Hepatocyte (in vitro differentiated cells): ENCODE data around the gene ABCG2. TPM values are rescaled to one million over a fixed set of nuclear protein-coding genes. Genes with fewer than 3 reads are reported as not detected.

Experiments
- DNase-seq: peaks from one replicate; pipeline ENCODE4 v3.0.0-alpha.2; 2016; ENCODE audit warnings: low spot score
- H2AFZ ChIP-seq: fragments of 200-600 bp; sonication (generic); 2 replicates; pipeline ENCODE4 v1.6.0; 2016; ENCODE audit warnings: antibody characterized with exemption, mild to moderate bottlenecking
- H3K27ac ChIP-seq: fragments of 200-600 bp; sonication (generic); 2 replicates; pipeline ENCODE4 v1.5.1; 2016; ENCODE audit warnings: mild to moderate bottlenecking
- H3K27me3 ChIP-seq: fragments of 200-600 bp; sonication (generic); 2 replicates; pipeline ENCODE4 v1.6.1; 2016
- H3K36me3 ChIP-seq: fragments of 200-600 bp; sonication (generic); replicated peaks from 2 replicates; pipeline ENCODE4 v1.5.1; 2016; ENCODE audit warnings: low read depth; ENCODE audit not compliant: insufficient read depth
- H3K4me1 ChIP-seq: fragments of 200-600 bp; sonication (generic); 2 replicates; pipeline ENCODE4 v1.5.1; 2016; ENCODE audit warnings: mild to moderate bottlenecking, moderate library complexity; ENCODE audit not compliant: insufficient read depth
- H3K4me2 ChIP-seq: fragments of 200-600 bp; sonication (generic); 2 replicates; pipeline ENCODE4 v1.6.0; 2016
- H3K4me3 ChIP-seq: fragments of 200-600 bp; sonication (generic); 2 replicates; pipeline ENCODE4 v1.5.1; 2016; ENCODE audit warnings: mild to moderate bottlenecking
- H3K79me2 ChIP-seq: fragments of 200-600 bp; sonication (generic); 2 replicates; pipeline ENCODE4 v1.6.0; 2017; ENCODE audit warnings: mild to moderate bottlenecking
- H3K9me2 ChIP-seq: fragments of 200-600 bp; sonication (generic); replicated peaks from 2 replicates; pipeline ENCODE4 v1.6.0; 2017; ENCODE audit warnings: mild to moderate bottlenecking; ENCODE audit not compliant: insufficient read depth
- H3K9me3 ChIP-seq: fragments of 200-600 bp; sonication (generic); 2 replicates; pipeline ENCODE4 v1.5.1; 2016; ENCODE audit warnings: low read depth, mild to moderate bottlenecking
- H4K20me1 ChIP-seq: fragments of 200-600 bp; sonication (generic); 2 replicates; pipeline ENCODE4 v1.6.0; 2016; ENCODE audit warnings: mild to moderate bottlenecking; ENCODE audit not compliant: insufficient read depth, poor library complexity, severe bottlenecking
- EZH2 ChIP-seq: fragments of 200-600 bp; sonication (generic); IDR thresholded peaks from 2 replicates; pipeline ENCODE4 v1.6.1; 2016; ENCODE audit warnings: antibody characterized with exemption, mild to moderate bottlenecking, borderline replicate concordance
- EZH2phosphoT487 ChIP-seq: fragments of 200-600 bp; sonication (generic); IDR thresholded peaks from one replicate; pipeline ENCODE4 v1.6.1; 2018; ENCODE audit warnings: antibody characterized with exemption, mild to moderate bottlenecking, low read depth, moderate library complexity; ENCODE audit not compliant: unreplicated experiment, severe bottlenecking
- WGBS: methylation state at CpG from one replicate; pipeline ENCODE4 v1.1.6; 2016; ENCODE audit warnings: low lambda C conversion rate; ENCODE audit errors: missing lambda C conversion rate; 5-methylcytosine and 5-hydroxymethylcytosine counted together
- polyA plus RNA-seq: library from polyadenylated mRNA; unstranded; fragments of >200 nt; fragmentation: Nextera tagmentation; extraction: Ambion mirVana; gene quantifications from 2 replicates; pipeline ENCODE4 v1.2.1, GENCODE V29; 2016
- total RNA-seq: library from RNA; depleted of rRNA; stranded (reverse); fragments of >200 nt; gene quantifications from 2 replicates; pipeline ENCODE4 v1.2.3, GENCODE V29; 2014
- TF ChIP-seq, protein P1 (sequence below): fragments of 200-600 bp; sonication (generic); IDR thresholded peaks from 2 replicates; pipeline ENCODE4 v1.5.1; 2016; ENCODE audit warnings: antibody characterized with exemption, mild to moderate bottlenecking; ENCODE audit not compliant: poor library complexity

ABCG2 gene
- total and polyA plus RNA-seq, 2 experiments from 2014 or later, result 3.7 to 11.6 TPM

DNA sequence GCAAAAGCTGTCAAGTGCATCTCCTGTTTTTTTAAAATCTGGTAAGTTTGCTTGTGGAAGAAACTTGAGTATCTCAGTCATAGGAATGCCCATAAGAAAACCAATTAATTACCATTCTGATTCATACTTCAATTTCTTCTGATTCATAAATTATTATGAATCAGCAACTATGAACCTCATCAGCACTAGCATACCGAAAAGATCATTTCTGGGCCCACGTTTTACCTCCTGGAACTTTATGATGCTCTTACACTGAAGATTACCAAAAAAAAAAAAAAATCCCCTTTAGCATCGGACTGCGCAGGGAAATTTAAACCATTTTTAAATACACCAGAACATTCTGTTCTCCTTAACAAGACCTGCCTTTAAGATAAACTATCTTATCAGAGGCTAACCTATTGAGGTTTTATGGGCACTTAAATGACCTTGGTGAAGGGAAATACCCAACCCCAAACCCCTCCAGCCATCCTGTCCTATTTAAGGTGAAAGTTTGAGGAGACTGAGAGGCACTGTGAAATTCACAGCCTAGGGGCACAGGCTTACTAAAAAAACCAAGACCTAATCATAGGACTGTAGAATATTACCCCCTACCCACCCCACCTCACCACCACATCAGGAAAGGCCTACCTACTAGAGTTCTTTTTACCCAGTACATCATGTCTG is 38.2 kb upstream of the ABCG2 start:
- no peaks in the 10 kb centered on the region for H3K27me3 ChIP-seq
- no peak for TF ChIP-seq EZH2
- TF ChIP-seq, protein P1, sequence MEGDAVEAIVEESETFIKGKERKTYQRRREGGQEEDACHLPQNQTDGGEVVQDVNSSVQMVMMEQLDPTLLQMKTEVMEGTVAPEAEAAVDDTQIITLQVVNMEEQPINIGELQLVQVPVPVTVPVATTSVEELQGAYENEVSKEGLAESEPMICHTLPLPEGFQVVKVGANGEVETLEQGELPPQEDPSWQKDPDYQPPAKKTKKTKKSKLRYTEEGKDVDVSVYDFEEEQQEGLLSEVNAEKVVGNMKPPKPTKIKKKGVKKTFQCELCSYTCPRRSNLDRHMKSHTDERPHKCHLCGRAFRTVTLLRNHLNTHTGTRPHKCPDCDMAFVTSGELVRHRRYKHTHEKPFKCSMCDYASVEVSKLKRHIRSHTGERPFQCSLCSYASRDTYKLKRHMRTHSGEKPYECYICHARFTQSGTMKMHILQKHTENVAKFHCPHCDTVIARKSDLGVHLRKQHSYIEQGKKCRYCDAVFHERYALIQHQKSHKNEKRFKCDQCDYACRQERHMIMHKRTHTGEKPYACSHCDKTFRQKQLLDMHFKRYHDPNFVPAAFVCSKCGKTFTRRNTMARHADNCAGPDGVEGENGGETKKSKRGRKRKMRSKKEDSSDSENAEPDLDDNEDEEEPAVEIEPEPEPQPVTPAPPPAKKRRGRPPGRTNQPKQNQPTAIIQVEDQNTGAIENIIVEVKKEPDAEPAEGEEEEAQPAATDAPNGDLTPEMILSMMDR, result no peak
- no peak for TF ChIP-seq EZH2phosphoT487
- no peak overlapping the region for H3K4me3 ChIP-seq
- no peaks in the 10 kb centered on the region for H3K9me2 ChIP-seq
- H3K79me2 ChIP-seq, result no peaks in the 10 kb centered on the region
- no peaks in the 10 kb centered on the region for H4K20me1 ChIP-seq
- H3K36me3 ChIP-seq, result no peaks in the 10 kb centered on the region
- no peak for DNase-seq
- H2AFZ ChIP-seq, result no peak overlapping the region
- H3K4me1 ChIP-seq, result peaks cover 20% of the 10 kb centered on the region
- H3K27ac ChIP-seq, result peak overlapping the region; percentile 69
- no peaks in the 10 kb centered on the region for H3K9me3 ChIP-seq
- H3K4me2 ChIP-seq, result peak overlapping the region; percentile 60
- 20% methylated on average over 4 of the region's 4 CpGs for WGBS

DNA sequence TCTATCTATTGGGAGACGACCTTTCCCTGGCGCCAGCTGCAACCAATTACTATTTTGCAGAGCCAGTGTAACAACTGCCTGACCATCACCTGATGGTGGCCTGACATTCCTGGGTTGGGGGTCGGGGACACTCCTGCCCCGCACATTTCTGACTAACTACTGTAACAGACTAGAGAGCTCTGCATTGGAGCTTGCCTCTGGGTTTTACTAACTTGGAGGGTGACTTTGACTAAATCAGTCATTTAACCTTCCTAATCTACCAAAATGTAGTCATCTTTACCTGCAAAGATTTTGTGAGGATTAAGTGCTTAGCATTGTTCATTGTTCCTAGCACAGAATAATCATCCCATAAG is 37.5 kb upstream of the ABCG2 start:
- H3K27ac ChIP-seq, result peak overlapping the region; percentile 69
- H2AFZ ChIP-seq, result no peak overlapping the region
- H3K79me2 ChIP-seq, result no peaks in the 10 kb centered on the region
- H3K36me3 ChIP-seq, result no peaks in the 10 kb centered on the region
- no peak for DNase-seq
- TF ChIP-seq EZH2phosphoT487 (no peak), EZH2 (no peak)
- TF ChIP-seq, protein P1, result no peak
- peak overlapping the region; percentile 60 for H3K4me2 ChIP-seq
- H3K9me3 ChIP-seq, result no peaks in the 10 kb centered on the region
- WGBS, result 35% methylated on average over 4 of the region's 4 CpGs
- no peaks in the 10 kb centered on the region for H3K9me2 ChIP-seq
- H3K4me3 ChIP-seq, result no peak overlapping the region
- H3K4me1 ChIP-seq, result peaks cover 20% of the 10 kb centered on the region
- H4K20me1 ChIP-seq, result no peaks in the 10 kb centered on the region
- H3K27me3 ChIP-seq, result no peaks in the 10 kb centered on the region

DNA sequence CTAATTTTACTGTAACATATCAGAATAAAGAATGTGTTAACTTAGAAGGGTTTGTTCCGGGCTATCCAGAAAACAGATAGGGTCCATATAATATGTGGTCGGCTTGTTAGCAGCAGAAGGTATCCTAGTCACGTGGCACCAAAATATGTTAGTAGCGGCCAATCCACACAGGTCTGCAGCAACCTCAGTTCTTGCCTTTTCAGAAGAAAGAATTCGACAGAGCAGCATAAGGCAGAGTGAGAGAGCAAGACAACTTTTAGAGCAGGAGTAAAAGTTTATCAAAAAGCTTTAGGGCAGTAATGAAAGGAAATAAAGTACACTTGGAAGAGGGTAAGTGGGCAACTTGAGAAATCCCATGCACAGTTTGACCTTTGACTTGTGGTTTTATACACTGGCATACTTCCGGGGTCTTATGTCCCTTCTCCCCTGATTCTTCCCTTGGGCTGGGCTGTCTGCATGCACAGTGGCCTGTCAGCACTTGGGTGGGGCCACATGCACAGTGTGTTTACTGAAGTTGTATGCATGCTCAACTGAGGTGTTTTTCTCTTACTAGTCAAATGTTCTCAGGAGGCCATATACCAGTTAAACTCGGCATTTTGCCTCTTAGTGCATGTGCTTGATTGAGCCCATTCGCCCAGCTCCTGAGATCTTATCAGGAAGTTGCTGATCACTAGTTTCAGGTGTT is 37.0 kb upstream of the ABCG2 start:
- H3K36me3 ChIP-seq, result no peaks in the 10 kb centered on the region
- H3K4me2 ChIP-seq, result peak overlapping the region; percentile 60
- no peaks in the 10 kb centered on the region for H3K79me2 ChIP-seq

DNA sequence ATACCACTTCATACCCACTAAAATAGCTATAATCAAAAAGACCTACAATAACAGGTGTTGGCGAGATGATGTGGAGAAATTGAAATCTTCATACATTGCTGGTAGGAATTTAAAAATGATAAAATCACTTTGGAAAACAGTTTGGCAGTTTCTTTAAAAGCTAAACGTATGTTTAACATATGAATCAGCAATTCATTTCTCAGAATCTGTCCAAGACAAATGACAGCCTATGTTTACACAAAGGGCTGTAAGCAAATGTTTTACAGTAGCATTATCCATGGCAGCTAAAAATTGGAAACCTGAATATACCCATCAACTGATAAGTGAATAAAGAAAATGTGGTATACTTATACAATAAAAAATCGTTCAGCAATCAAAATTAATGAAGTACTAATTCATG is 33.0 kb upstream of the ABCG2 start:
- Histone ChIP-seq H4K20me1 (no peaks in the 10 kb centered on the region), H3K4me3 (no peak overlapping the region), H3K79me2 (no peaks in the 10 kb centered on the region), H3K36me3 (no peaks in the 10 kb centered on the region), H3K9me3 (no peaks in the 10 kb centered on the region), H3K4me1 (peaks cover 24% of the 10 kb centered on the region), H3K27me3 (no peaks in the 10 kb centered on the region), H3K27ac (no peak overlapping the region), H2AFZ (no peak overlapping the region), H3K9me2 (no peaks in the 10 kb centered on the region), H3K4me2 (no peak overlapping the region)
- 66% methylated on average over 3 of the region's 3 CpGs for WGBS
- DNase-seq, result no peak
- TF ChIP-seq, protein P1, result no peak
- TF ChIP-seq EZH2phosphoT487 (no peak), EZH2 (no peak)

More for the DNA sequence above, 37.0 kb upstream of the ABCG2 start:
- H2AFZ ChIP-seq, result no peak overlapping the region
- H3K9me3 ChIP-seq, result no peaks in the 10 kb centered on the region
- H4K20me1 ChIP-seq, result no peaks in the 10 kb centered on the region
- peak overlapping the region; percentile 69 for H3K27ac ChIP-seq
- TF ChIP-seq EZH2phosphoT487, result no peak
- peak; percentile 30 for DNase-seq
- no peaks in the 10 kb centered on the region for H3K27me3 ChIP-seq
- no peak overlapping the region for H3K4me3 ChIP-seq
- H3K9me2 ChIP-seq, result no peaks in the 10 kb centered on the region
- H3K4me1 ChIP-seq, result peaks cover 22% of the 10 kb centered on the region
- 55% methylated on average over 8 of the region's 8 CpGs for WGBS
